ENCODE data around the gene GNG2. TPM values are rescaled to one million over a fixed set of nuclear protein-coding genes. Genes with fewer than 3 reads are reported as not detected.
A peak's percentile ranks its signal among the peaks of the same experiment; 100 is the strongest.

GNG2 gene
- 73.6 and 83.0 TPM in 2 replicates for total RNA-seq (2013; cell fraction: nucleolus; rRNA removed)
- total RNA-seq (2014; rRNA removed) (63.5 and 80.8 TPM in 2 replicates), total RNA-seq (2014; rRNA removed; fragmentation: Illumina TruSeq; extraction: Trizol) (86.5 and 91.9 TPM in 2 replicates), total RNA-seq (2021) (103 and 107 TPM in 2 replicates), polyA plus RNA-seq (2011; rRNA removed) (62.2 and 80.3 TPM in 2 replicates), polyA plus RNA-seq (2014; fragmentation: Illumina TruSeq; extraction: Trizol) (114 and 139 TPM in 2 replicates), polyA plus RNA-seq (2014; fragmentation: Nextera tagmentation; extraction: Ambion mirVana) (10 to 100 TPM; 31.6 to 42.0 TPM), polyA plus RNA-seq (2014; rRNA removed) (78.6 and 84.7 TPM in 2 replicates), polyA plus RNA-seq (2016; fragmentation: Nextera tagmentation; extraction: Ambion mirVana) (10 to 100 TPM; 63.4 to 69.2 TPM), polyA minus RNA-seq (2011; rRNA and poly(A)+ RNA removed) (38.2 and 38.9 TPM in 2 replicates), Bru-seq, nascent RNA (percentile 89 among the genes with signal in this experiment), BruChase-seq, experiment 1, labeled RNA remaining after a 6-hour chase (percentile 77 among the genes with signal in this experiment), BruChase-seq, experiment 2, labeled RNA remaining after a 2-hour chase (percentile 76 among the genes with signal in this experiment)
- 19.7 TPM for polyA plus RNA-seq (2011; ENCODE audit: low read depth)
- polyA plus RNA-seq (2011; cell fraction: cytosol; rRNA removed) = 28.3 and 31.9 TPM in 2 replicates
- 12.3 and 13.8 TPM in 2 replicates for polyA plus RNA-seq (2011; cell fraction: nucleus; rRNA removed)
- polyA plus RNA-seq (2012) = 40.5 and 43.9 TPM in 2 replicates
- 12.3 and 14.1 TPM in 2 replicates for polyA minus RNA-seq (2011; cell fraction: cytosol; rRNA and poly(A)+ RNA removed)
- polyA minus RNA-seq (2011; cell fraction: nucleus; rRNA and poly(A)+ RNA removed) = 11.2 and 18.9 TPM in 2 replicates
- long read RNA-seq, experiment 1, transcript GNG2-213 (4 exons, 2,125 nt) = major isoform, 11 of 12 reads
- long read RNA-seq, experiment 1, partial matches to known transcripts = 0 of 12 reads
- long read RNA-seq, experiment 1, other reads (novel, unspliced or antisense) = 1 of 12 reads
- long read RNA-seq, experiment 2, transcript GNG2-213 (4 exons, 2,125 nt) = major isoform, 29 of 59 reads
- long read RNA-seq, experiment 2, partial matches to known transcripts = 0 of 59 reads
- long read RNA-seq, experiment 2, other reads (novel, unspliced or antisense) = 25 of 59 reads

DNA sequence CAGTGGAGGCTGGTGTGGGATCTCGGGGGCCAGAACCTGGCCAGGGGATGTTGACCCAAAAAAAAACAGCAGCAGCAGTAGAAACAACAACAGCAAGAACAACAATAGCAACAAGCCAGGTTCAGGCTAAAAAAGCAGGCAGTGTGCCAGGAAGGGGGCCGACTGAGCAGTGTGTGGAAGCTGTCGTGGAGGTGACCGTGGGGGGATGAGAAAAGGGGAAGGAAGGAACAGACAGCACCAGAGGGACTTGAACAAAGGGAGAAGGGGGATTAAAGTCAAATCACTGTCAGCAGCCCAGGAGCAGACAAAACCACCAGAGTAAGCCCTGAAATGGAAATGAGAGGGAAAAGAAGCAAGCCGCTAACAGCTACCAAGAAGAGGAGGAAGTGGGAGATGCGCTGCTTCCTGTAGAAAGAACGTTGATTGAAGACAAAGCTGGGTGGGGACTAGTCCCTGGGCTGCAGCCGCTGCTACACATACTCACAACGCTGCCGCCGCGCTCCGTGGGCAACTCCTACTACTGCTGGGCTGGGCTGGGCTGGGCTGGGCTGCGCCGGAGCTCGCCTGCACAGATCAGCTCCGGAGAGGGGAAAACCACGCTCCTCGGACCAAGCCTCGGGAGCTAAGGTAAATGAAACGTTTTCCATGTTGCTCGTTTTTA lies at the start of gene GNG2:
TSS of gene GNG2 (plus strand) at position 449 of the 661 bp plus-strand sequence. CDS start 90,067 bp downstream, outside the sequence.
- Histone ChIP-seq H3K27ac (ENCODE audit: control insufficient read depth, insufficient read depth) (peak within 1 kb of the TSS; percentile 82), H3K79me2 (ENCODE audit: control insufficient read depth, insufficient read depth, low read length) (peaks cover 47% of the 10 kb centered on the region), H3K27me3 (replicated peaks in 1 of 2; ENCODE audit: control insufficient read depth in 2 of 2, insufficient read depth in 2 of 2, low read length in 1 of 2) (no peaks in the 10 kb centered on the region), H3K4me3 (peak within 1 kb of the TSS; percentile 90), H3K9ac (ENCODE audit: control insufficient read depth, insufficient read depth, low read length) (peak within 1 kb of the TSS; percentile 85), H3K4me2 (ENCODE audit: control insufficient read depth, insufficient read depth) (peak within 1 kb of the TSS; percentile 90), H2AFZ (ENCODE audit: control insufficient read depth, low read depth, low read length) (peak within 1 kb of the TSS; percentile 91), H3K36me3 (ENCODE audit: control insufficient read depth in 2 of 2, insufficient read depth in 2 of 2, low read length in 1 of 2) (no peaks in the 10 kb centered on the region), H3K4me1 (ENCODE audit: control insufficient read depth, insufficient read depth, low read length) (peaks cover 12% of the 10 kb centered on the region), H3K9me3 (replicated peaks; ENCODE audit: control insufficient read depth, insufficient read depth, low read length) (no peaks in the 10 kb centered on the region), H4K20me1 (ENCODE audit: control insufficient read depth, insufficient read depth) (no peaks in the 10 kb centered on the region)
- TSS peak; percentile 58 for BruUV-seq (replicated peaks)
- DNase-seq (ENCODE audit: low read depth, low spot score) (peak; percentile 71), FAIRE-seq (peak; percentile 88), ATAC-seq (peak; percentile 88)
- in situ Hi-C loops (cut with MboI) (no loop called here), intact Hi-C loops (cut with micrococcal nuclease; ENCODE audit: unreplicated experiment) (loop anchor here (1.0 to 5.0 kb wide), 3 partner anchors 13 to 117 kb away; no protein-coding TSS in a partner anchor)
- ChIA-PET POLR2A (interaction anchor here (0.6 to 3.8 kb wide), 11 partner anchors 10 to 1293 kb away, joined by 3 to 41 read pairs (median 4); partner anchors contain the start of genes DDHD1, GPR137C and TXNDC16), SMC1A (ENCODE audit: uncharacterized antibody, unreplicated experiment) (interaction anchor here (0.9 to 14.5 kb wide), 13 partner anchors 9 to 882 kb away, joined by 3 to 254 read pairs (median 7); no protein-coding TSS in a partner anchor), CTCF (interaction anchor here (0.7 to 3.7 kb wide), 7 partner anchors 10 to 135 kb away, joined by 3 to 33 read pairs (median 9); no protein-coding TSS in a partner anchor), RAD21 (ENCODE audit: unreplicated experiment) (interaction anchor here (0.7 to 15.9 kb wide), 13 partner anchors 9 to 120 kb away, joined by 3 to 197 read pairs (median 11); no protein-coding TSS in a partner anchor)
- 3% methylated on average over 22 of the region's 22 CpGs for WGBS (ENCODE audit: insufficient coverage, insufficient replicate concordance, low lambda C conversion rate, missing lambda C conversion rate)
- TF ChIP-seq TBL1XR1 (IDR thresholded peaks at IDR 0.05; ENCODE audit: low read depth, low read length) (no peak), POLR2A (IDR thresholded peaks at IDR 0.05; ENCODE audit: low read depth, low read length) (peak; percentile 94), GATAD2B (conservative IDR thresholded peaks at IDR 0.05; ENCODE audit: low read depth) (peak; percentile 72), LARP7 (IDR thresholded peaks at IDR 0.05) (no peak; the same call in 1 of the 2 replicates), DPF2 (IDR thresholded peaks at IDR 0.05) (no peak; the same call in 1 of the 2 replicates), RAD21 (IDR thresholded peaks at IDR 0.05; ENCODE audit: insufficient read depth, low read depth, low read length) (no peak), MYC (IDR thresholded peaks at IDR 0.05; ENCODE audit: insufficient read depth, insufficient read length, insufficient replicate concordance, low read length, severe bottlenecking) (no peak), SMAD5 (IDR thresholded peaks at IDR 0.05; ENCODE audit: low read depth) (peak; percentile 73; the same call in 1 of the 2 replicates), FOS (IDR thresholded peaks at IDR 0.05; ENCODE audit: borderline replicate concordance, extremely low read depth, insufficient read length) (no peak), CHD1 (IDR thresholded peaks at IDR 0.05; ENCODE audit: low read depth, low read length) (no peak), SRF (IDR thresholded peaks at IDR 0.05; ENCODE audit: low read depth in 2 of 2, low read length in 2 of 2) (no peak), ETV6 (conservative IDR thresholded peaks at IDR 0.05 in 1 of 2, IDR thresholded peaks at IDR 0.05 in 1 of 2; ENCODE audit: borderline replicate concordance in 1 of 2, low read depth in 1 of 2) (peak in 1 of 2 experiments; percentile 98; a peak in 2 of 4 replicates), NR2C1 (IDR thresholded peaks at IDR 0.05) (no peak), MXI1 (IDR thresholded peaks at IDR 0.05; ENCODE audit: low read depth, low read length) (no peak), HDGF (IDR thresholded peaks at IDR 0.05) (peak; percentile 93), SIX5 (IDR thresholded peaks at IDR 0.05; ENCODE audit: low read depth, low read length, severe bottlenecking) (no peak), IRF4 (IDR thresholded peaks at IDR 0.05; ENCODE audit: low read depth, low read length) (peak; percentile 89), CEBPB (IDR thresholded peaks at IDR 0.05; ENCODE audit: borderline replicate concordance in 1 of 2, low read depth in 2 of 2, low read length in 2 of 2) (no peak)
- TF ChIP-seq, protein P1, sequence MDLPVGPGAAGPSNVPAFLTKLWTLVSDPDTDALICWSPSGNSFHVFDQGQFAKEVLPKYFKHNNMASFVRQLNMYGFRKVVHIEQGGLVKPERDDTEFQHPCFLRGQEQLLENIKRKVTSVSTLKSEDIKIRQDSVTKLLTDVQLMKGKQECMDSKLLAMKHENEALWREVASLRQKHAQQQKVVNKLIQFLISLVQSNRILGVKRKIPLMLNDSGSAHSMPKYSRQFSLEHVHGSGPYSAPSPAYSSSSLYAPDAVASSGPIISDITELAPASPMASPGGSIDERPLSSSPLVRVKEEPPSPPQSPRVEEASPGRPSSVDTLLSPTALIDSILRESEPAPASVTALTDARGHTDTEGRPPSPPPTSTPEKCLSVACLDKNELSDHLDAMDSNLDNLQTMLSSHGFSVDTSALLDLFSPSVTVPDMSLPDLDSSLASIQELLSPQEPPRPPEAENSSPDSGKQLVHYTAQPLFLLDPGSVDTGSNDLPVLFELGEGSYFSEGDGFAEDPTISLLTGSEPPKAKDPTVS (IDR thresholded peaks at IDR 0.05; ENCODE audit: low read depth, low read length) = no peak
